CD4-positive, alpha-beta T cell treated with Interleukin-1 beta for 1 hour (primary cell): ENCODE results near the gene ATXN7L2.

Source experiments
- DNase-seq, 2 donors: peaks; one replicate each; pipeline ENCODE4 v3.0.0-alpha.2; 2020 to 2022

ATXN7L2 gene

GRCh38 chr1:109477821-109478220 is 5.9 kb upstream of the ATXN7L2 start:
- DNase-seq: no peak

DNA sequence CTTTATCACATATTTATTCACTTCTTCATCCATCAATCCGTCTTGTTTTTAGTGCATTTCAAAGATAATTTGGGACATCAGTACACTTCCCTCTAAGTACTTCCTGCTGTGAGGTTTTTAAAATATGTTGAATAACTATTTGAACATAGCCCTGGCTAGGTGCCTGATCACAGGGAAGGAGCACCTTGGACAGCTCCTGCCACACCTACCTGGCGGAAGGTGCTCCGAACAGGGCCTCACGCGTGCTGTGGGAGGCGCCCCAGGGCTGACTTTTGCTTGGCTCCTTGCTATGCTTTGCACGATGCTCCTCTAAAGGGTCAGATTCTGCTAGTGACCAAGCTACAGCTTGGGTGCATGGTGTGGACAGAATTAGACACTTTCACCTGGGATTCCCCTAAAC is 4.9 kb upstream of the ATXN7L2 start:
- peak; percentile 28 to 40 for DNase-seq

DNA sequence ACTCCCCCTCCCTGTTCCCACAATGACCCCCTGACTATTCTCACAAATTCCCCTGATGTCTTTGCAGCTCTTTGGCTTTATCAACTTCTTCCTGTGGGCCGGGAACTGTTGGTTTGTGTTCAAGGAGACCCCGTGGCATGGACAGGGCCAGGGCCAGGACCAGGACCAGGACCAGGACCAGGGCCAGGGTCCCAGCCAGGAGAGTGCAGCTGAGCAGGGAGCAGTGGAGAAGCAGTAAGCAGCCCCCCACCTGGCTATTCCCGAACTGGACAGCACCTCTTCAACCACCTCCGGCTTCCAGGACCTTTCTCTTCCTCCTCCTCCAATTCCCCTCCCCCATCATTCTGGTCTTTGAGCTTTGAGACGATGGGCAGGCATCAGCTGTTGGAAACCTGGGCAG is 4.4 kb upstream of the ATXN7L2 start:
- DNase-seq: no peak

DNA sequence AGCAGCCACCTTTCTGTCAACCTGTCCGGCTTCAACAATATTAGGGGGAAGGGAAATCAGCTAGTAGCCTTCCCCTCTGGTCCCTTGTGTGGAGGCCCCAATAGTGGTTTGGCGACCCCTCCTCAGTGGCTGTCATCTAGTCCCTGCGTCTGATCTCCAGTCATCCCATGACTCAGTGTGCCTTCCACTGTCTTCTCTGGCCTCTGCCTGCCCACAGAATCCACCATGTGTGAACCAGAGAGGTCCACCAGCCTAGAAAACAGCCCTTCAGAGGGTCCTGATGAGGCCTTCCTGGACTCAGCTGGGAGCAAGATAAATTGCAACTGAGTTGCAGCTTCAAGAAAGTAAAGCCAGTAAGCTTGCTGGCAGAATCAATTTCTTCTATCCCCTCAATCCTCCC is 3.8 kb upstream of the ATXN7L2 start:
- DNase-seq: no peak

- no peak for DNase-seq
Observed at GRCh38 chr1:109481646-109482045, 2.1 kb upstream of the ATXN7L2 start.

- DNase-seq: no peak
Observed at GRCh38 chr1:109482242-109482641, 1.5 kb upstream of the ATXN7L2 start.

GRCh38 chr1:109482791-109483671 is 674 bp upstream of the ATXN7L2 start:
- peak; percentile 43 to 51 for DNase-seq

- DNase-seq: no peak
Observed at GRCh38 chr1:109484519-109484975, 842 bp downstream of the ATXN7L2 start.

DNA sequence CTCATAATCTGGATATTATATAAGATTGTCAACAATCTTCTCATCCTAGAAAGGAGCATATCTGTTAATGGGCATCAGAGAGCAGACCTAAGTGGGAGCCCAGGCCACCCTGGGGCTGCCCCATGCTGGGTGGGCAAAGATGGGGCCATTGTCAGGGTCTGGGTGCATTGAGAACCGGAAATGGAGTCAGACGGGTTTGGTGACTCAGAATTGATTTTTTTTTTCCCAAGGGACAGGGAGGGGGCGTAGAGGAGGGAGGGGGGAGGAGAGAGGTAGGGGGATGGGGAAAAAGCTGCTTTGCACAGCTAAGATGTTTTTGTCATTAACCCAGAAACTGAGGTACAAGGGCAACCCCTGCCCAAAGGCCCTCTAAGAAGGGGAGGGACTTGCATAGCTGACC is 1.3 kb downstream of the ATXN7L2 start:
- DNase-seq: no peak

DNA sequence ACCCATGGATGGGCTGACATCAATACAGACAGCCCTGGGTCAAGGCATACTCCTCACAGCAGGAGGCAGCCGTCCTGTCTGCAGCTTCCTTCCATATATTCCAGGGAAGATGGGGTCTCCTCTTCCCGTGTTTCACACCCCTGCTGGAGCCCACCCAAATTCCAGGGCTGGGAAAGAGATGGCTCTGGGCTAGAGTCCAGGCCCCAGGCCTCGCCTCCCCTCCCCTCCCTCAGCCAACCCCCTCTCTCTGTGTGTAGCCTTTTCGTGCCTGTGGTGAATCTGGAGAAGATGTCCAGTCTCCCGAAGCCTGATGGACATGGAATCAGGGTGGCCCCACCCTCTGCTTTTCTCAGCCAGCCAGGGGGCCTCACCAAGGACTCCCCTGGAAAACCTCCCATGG is 3.6 kb downstream of the ATXN7L2 start:
- DNase-seq: no peak

- DNase-seq: no peak
Observed at GRCh38 chr1:109488201-109488600, 4.5 kb downstream of the ATXN7L2 start.

DNA sequence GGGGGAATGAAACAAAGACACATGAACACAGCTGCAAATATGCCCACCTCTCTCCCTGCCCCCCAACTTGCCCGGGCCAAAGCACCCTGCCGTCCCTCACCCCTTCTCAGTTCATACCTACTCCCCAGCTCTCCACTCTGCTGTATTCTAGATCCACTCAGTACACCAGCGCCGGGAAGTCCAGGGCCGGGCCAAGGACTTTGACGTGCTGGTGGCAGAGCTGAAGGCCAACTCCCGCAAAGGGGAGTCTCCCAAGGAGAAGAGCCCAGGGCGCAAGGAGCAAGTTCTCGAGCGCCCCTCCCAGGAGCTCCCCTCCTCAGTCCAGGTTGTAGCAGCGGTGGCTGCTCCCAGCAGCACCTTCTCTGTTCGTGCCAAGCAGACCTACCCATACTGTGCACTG is 5.0 kb downstream of the ATXN7L2 start:
- no peak for DNase-seq

GRCh38 chr1:109490029-109490933 is 6.6 kb downstream of the ATXN7L2 start:
- peak; percentile 71 to 82 for DNase-seq

GRCh38 chr1:109490934-109491302 is 7.2 kb downstream of the ATXN7L2 start:
- no peak for DNase-seq

- DNase-seq: no peak
Observed at GRCh38 chr1:109491372-109491771, 7.7 kb downstream of the ATXN7L2 start.

DNA sequence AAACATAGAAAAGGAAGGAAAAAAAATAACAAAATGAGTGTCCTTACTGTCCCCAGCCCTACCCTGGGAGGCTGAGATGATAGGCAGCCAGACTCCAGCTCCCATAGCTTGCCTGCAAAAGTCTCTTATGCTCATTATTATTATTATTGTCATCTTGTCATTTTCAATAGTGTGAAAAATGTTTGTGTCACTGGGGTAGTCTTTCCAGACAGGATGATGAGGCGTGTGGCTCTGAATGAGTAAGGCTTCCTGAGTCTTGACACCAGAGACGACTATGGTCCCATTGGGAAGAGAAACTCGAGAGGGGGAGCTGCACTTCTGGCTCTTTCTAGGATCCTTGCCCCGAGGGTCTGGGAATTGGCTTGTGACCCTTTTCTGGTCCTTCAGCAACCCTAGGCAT is 9.1 kb downstream of the ATXN7L2 start:
- DNase-seq: no peak

GRCh38 chr1:109493227-109493626 is 9.5 kb downstream of the ATXN7L2 start:
- DNase-seq: no peak

DNA sequence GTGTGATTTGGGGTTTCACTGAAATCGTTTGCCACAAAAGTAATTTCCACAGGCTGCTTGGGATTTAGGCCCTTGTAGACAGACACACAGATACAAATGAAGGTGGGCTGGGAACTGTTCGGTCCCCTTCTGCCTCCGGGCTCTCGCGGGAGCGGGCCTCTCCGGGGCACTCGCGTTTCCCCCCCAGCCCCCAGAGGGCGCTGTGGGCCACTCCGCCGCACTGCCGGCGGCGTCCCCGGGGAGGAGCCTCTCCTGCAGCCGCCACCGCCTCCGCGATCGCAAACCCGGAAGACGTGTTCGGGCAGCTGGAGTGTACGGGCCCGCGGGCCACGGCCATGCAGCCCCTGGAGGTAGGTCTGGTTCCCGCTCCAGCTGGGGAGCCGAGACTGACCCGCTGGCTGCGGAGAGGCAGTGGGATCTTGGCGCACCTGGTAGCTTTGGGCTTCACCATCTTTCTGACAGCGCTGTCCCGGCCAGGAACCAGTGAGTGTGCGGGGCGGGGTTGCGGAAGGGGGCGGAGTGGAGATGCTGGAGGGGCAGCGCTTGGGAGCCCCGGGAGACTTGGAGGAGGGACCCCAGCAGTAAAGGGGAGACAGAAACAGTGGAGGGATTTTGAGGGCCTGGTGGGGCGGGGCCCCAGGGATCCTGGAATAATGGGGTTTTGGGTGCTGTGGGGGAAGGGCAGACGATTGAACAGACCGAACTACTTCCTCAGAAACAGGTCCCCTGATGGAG is 10.3 kb downstream of the ATXN7L2 start, which contains the start of gene CYB561D1:
Gene CYB561D1 (plus strand): TSS at position 290 of the 735 bp plus-strand sequence. CDS start 46 bp downstream, at position 336.
- peak; percentile 88 for DNase-seq

GRCh38 chr1:109495738-109496137 is 12.0 kb downstream of the ATXN7L2 start:
- no peak for DNase-seq

GRCh38 chr1:109497449-109498160 is 13.9 kb downstream of the ATXN7L2 start:
- no peak for DNase-seq

- peak in 1 of 2 donors; percentile 35 for DNase-seq
Observed at GRCh38 chr1:109498161-109498801, 14.6 kb downstream of the ATXN7L2 start.

GRCh38 chr1:109499081-109499480 is 15.4 kb downstream of the ATXN7L2 start:
- no peak for DNase-seq
